WI38 (cell line): ENCODE data around the gene TRIM50.
"Not testable (repeated sequence)": the region's sequence is repeated elsewhere in the genome, so short reads cannot be mapped to it uniquely, and the experiment has no call there.

ENCODE experiments used
- H3K4me3 ChIP-seq: 2 replicates; pipeline ENCODE4 v1.5.1; 2011; ENCODE audit warnings: low read depth, mild to moderate bottlenecking, control low read depth, low read length
- TF ChIP-seq, protein P1 (sequence below): IDR thresholded peaks from 2 replicates; pipeline ENCODE4 v1.5.1; 2012; ENCODE audit warnings: low read depth, mild to moderate bottlenecking, control low read depth, low read length

Gene TRIM50

DNA sequence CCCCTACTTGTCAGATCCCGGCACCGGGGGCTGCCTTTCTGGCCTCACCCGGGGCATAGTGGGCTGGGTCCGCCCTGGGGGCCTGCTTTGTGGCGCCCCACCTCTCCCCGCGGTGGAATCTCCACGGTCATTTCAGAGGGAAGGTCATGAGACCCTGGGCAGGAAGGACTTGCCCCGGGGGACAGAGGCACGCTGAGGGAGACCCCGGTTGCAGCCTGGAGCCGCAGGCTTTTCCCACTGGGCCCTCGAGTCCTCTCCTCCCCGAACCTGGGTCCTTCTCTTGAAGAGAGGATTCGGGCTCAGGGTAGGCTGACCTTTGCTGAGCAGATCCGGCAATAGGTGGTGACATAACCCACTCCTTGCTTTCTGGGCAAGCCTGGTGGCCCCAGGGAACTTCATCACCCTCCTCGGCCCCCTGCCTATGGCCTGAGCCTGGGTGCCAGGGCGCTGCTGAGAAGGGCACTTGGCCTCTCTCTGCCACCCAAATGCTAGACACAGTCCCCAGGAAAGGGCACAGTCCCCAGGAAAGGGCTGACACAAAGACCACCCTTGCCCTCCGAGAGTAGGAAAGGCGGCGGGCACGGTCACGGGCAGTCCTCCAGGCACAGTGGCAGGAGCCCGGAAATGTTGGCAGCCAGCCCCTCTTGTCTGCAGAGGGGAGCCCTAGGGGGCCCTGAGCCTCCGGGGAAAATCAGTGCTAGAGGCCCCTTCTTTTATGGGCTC lies 36.3 kb upstream of the TRIM50 start:
- TF ChIP-seq, protein P1, sequence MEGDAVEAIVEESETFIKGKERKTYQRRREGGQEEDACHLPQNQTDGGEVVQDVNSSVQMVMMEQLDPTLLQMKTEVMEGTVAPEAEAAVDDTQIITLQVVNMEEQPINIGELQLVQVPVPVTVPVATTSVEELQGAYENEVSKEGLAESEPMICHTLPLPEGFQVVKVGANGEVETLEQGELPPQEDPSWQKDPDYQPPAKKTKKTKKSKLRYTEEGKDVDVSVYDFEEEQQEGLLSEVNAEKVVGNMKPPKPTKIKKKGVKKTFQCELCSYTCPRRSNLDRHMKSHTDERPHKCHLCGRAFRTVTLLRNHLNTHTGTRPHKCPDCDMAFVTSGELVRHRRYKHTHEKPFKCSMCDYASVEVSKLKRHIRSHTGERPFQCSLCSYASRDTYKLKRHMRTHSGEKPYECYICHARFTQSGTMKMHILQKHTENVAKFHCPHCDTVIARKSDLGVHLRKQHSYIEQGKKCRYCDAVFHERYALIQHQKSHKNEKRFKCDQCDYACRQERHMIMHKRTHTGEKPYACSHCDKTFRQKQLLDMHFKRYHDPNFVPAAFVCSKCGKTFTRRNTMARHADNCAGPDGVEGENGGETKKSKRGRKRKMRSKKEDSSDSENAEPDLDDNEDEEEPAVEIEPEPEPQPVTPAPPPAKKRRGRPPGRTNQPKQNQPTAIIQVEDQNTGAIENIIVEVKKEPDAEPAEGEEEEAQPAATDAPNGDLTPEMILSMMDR, result no peak
- H3K4me3 ChIP-seq, result no peak overlapping the region

DNA sequence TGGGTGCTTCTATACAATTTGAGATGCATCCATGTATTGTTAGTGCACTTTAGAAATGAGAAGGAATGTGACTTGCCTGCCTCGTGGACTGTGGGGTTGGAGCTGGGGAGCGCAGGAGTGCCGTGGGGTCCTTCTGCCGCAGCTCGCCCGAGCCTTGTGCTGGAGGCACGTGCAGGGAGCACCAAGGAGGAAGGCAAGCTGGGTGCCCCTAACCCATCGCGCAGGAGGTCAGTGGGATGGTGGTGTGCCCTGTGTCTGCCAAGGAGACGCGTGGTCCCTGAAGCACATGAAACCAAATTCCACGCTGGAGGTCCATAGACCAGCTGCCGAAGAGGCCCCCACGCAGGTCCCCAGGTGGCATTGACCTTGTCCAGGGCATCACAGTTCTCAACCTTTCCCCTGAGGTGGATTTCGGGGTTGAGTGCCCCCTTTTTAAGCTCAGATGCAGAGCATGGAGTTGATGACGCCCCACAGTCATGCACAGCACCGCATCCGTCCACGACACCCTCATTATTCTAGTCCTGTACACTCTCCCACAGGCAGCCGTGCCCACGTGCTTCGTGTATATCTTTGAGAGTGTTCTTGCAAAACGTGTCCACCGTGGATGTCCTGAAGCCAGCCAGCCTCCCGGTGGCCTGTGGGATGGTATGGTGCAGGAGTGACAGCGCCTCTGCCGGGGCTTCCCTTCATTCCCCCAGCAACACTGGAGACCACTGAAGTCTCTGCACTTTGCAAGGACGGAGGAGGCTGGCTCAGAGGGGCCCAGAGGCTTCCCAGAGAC lies 35.5 kb upstream of the TRIM50 start:
- no peak overlapping the region for H3K4me3 ChIP-seq
- TF ChIP-seq, protein P1, result no peak

DNA sequence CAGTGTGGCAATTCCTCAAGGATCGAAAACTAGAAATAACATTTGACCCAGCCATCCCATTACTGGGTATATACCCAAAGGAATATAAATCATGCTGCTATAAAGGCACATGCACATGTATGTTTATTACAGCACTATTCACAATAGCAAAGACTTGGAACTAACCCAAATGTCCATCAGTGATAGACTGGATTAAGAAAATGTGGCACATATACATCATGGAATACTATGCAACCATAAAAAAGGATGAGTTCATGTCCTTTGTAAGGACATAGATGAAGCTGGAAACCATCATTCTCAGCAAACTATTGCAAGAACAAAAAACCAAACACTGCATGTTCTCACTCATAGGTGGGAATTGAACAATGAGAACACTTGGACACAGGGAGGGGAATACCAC lies 32.7 kb upstream of the TRIM50 start:
- H3K4me3 ChIP-seq, result not testable (repeated sequence)

DNA sequence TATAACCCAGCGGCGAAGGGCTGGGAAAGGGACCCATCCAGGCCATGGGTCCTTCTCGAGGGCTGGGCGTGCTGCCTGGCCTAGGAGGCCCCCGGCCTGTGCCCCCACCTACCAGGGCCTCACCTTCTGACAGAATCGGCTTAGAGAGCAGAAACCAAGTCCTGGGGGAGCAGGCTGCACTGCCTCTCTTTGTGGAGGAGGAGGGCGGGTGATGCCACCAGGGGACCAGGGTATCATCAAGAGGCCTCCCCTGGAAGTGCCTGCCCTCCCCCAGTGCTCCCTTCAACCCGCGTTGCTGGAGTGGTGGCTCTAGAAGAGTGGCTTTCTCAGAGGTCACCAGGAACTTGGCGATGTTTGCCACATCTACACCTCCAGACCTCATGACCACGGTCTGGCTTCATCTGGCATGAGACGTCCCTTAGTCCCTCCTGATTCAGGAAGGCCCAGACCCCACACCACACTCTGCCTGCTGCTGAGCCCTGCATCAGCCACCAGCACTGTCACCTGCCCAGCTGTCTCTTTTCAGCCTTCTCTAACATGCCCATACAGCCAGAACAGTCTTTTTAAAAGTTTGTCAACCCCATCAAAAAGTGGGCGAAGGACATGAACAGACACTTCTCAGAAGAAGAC lies 32.0 kb upstream of the TRIM50 start:
- TF ChIP-seq, protein P1, result no peak
- no peak overlapping the region for H3K4me3 ChIP-seq

DNA sequence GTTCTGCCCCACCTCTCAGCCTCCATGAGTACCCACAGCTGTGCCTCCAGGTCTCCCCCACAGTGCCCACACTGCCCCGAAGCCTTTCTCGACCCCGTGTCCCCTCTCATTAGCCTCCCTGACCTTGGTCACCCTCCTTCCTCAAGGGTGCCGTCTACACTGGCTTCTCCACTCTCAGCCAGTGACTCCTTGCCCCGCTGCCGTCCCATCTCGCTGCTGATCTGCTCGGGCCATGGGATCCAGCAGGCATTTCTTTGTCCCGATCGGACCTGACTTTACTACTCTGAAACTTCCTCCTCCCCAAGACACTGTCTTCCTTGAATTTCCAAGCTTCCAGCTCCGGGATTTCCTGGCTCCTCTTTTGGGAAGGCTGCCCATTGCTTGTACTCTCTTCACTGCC lies 31.4 kb upstream of the TRIM50 start:
- TF ChIP-seq, protein P1, result no peak
- no peak overlapping the region for H3K4me3 ChIP-seq

DNA sequence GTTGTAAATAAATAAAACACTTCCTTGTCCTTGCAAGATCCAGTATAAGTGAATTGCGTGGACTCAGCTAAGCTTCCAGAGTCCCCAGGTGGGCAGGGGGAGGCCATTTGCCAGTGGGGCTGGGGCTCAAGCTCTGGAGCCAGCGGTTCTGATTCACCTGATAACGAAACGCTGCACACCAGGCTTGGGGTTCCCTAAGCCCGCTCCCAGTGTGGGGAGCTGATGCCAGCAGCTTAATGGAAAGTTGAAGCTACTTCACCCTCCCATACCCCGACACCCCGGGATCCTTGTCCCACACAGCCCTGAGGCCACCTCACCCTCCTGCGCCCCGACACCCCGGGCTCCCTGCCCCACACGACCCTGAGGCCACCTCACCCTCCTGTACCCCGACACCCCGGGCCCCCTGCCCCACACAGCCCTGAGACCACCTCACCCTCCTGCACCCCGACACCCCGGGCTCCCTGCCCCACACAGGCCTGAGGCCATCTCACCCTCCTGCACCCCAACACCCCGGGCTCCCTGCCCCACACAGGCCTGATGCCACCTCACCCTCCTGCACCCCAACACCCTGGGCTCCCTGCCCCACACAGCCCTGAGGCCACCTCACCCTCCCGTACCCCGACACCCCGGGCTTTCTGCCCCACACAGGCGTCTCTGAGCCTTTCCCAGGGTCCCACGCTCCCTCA lies 30.9 kb upstream of the TRIM50 start:
- no peak overlapping the region for H3K4me3 ChIP-seq
- TF ChIP-seq, protein P1, result no peak

DNA sequence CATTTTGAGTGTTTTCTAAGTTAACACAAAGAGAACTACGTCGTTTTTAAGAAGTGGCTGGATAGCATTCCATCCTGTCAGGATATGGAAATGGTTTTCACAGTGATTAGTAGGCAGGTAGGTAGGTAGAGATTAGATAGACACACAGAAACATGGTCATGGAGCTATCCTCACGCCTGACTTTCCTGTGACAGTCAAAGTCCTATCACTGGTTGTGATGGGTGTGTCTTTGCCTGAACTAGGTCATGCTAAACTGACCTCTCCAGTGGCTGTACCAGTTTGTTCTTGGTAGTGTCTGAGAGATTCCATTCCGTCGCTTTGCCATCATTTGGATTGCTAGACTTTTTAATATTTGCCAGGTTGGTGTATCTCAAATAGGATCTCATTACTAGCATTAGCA lies 28.3 kb upstream of the TRIM50 start:
- TF ChIP-seq, protein P1, result no peak
- H3K4me3 ChIP-seq, result no peak overlapping the region
